ENCODE data around the gene ADCY1. TPM values are rescaled to one million over a fixed set of nuclear protein-coding genes. Genes with fewer than 3 reads are reported as not detected.

ADCY1 gene
- total RNA-seq, 1 donor from 2014 or later: 0.05 TPM

DNA sequence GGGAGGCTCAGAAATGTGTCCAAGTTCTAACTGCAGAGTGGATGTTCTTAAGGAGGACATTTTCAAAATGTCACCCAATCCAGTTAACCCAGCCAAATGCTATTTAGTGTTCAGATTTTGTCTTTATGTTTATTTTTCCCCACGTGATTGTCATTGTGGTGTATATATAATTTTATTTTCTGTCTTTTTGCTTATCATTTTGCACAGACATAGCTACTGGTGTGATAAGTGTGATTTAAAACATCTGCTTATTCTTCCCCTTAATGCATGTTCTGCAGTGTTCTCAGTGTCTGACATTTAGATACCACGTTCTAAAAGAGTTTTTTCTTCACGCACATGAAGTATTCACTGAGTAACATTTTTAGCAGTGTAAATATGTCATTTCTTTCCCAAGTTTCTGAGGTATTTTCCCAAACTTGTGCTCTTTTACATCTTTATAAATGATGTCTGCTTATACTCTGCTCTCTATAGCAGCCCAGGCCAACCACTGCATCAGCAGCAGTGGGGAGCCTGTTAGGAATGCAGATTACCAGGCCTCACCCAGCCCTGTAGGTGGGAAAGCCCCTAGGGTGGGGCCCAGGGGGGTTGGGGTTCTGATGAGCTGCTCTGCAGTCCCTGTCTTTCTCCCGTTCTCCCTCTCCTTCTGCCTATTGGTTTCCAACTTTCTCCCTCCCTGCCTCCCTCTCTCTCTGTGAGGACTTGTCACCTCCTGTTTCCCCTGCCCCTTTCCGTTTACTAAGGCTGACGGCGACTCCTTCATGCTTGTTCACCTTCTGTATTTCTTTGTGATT, 20.8 kb downstream of the ADCY1 start:
- Mint-ChIP-seq H3K36me3 (ENCODE audit: unreplicated experiment) (no peaks in the 10 kb centered on the region), H3K27me3 (ENCODE audit: unreplicated experiment) (peaks cover 12% of the 10 kb centered on the region), H3K4me1 (ENCODE audit: unreplicated experiment) (no peaks in the 10 kb centered on the region), H3K27ac (ENCODE audit: unreplicated experiment) (no peak overlapping the region), H3K4me3 (ENCODE audit: unreplicated experiment) (no peak overlapping the region), H3K9me3 (ENCODE audit: unreplicated experiment) (no peaks in the 10 kb centered on the region)
- TF ChIP-seq CTCF (IDR thresholded peaks at IDR 0.05): no peak
- DNase-seq (ENCODE audit: extremely low spot score, unreplicated experiment): peak; percentile 49

DNA sequence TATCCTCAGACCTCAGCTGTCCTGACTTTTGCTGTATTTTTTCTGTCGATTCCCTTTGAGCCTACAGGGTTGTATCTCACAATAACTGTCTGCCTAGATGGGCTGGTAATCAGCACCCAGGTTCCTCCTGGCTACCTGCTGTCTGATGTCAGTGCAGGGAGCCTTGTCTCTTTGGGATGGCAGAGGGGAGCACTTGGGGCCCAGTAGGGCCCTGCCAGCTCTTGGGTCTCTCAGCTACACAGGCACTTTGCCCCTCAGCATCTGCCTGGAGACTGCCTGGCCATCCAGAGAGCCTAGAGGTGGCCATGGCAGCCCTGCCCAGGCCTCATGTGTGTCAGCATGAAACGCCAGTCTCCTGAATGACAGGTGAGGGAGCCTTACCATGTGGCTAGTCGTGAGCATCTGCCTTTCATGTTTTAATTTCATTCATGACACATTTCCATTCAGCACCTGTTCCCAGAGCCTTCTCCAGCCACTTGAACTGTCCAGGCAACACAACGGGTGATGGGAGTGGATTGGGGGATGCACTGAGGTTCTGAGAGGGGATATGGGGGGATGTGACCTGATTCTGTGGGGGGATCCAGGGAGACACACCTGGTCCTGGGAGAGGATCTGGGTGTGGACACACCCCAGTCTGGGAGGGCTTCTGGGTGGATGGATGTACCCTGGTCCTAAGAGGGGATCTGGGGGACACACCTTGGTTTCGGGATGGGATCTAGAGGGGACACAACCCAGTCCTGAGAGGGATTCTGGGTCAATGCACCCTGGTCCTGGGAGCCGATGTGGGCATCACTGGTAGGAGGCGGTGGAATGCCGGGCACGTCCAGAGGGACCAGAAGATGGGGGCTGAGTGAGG, 21.9 kb downstream of the ADCY1 start:
- no peaks in the 10 kb centered on the region for H3K9me3 Mint-ChIP-seq (ENCODE audit: unreplicated experiment)
- no peak for TF ChIP-seq CTCF (IDR thresholded peaks at IDR 0.05)

GRCh38 chr7:45596665-45597095, 22.5 kb downstream of the ADCY1 start:
- peaks cover 12% of the 10 kb centered on the region for H3K27me3 Mint-ChIP-seq (ENCODE audit: unreplicated experiment)
- no peak overlapping the region for H3K27ac Mint-ChIP-seq (ENCODE audit: unreplicated experiment)
- H3K4me3 Mint-ChIP-seq (ENCODE audit: unreplicated experiment): no peak overlapping the region
- H3K9me3 Mint-ChIP-seq (ENCODE audit: unreplicated experiment): no peaks in the 10 kb centered on the region
- no peaks in the 10 kb centered on the region for H3K36me3 Mint-ChIP-seq (ENCODE audit: unreplicated experiment)
- no peaks in the 10 kb centered on the region for H3K4me1 Mint-ChIP-seq (ENCODE audit: unreplicated experiment)
- no peak for DNase-seq (ENCODE audit: extremely low spot score, unreplicated experiment)
- no peak for TF ChIP-seq CTCF (IDR thresholded peaks at IDR 0.05)

More for the DNA sequence above, 21.9 kb downstream of the ADCY1 start:
- Mint-ChIP-seq H3K27me3 (ENCODE audit: unreplicated experiment) (peaks cover 12% of the 10 kb centered on the region), H3K4me3 (ENCODE audit: unreplicated experiment) (no peak overlapping the region), H3K27ac (ENCODE audit: unreplicated experiment) (no peak overlapping the region), H3K36me3 (ENCODE audit: unreplicated experiment) (no peaks in the 10 kb centered on the region), H3K4me1 (ENCODE audit: unreplicated experiment) (no peaks in the 10 kb centered on the region)
- DNase-seq (ENCODE audit: extremely low spot score, unreplicated experiment): peak; percentile 82

GRCh38 chr7:45597286-45597984, 23.3 kb downstream of the ADCY1 start:
- no peak for TF ChIP-seq CTCF (IDR thresholded peaks at IDR 0.05)
- peaks cover 12% of the 10 kb centered on the region for H3K27me3 Mint-ChIP-seq (ENCODE audit: unreplicated experiment)
- H3K27ac Mint-ChIP-seq (ENCODE audit: unreplicated experiment): no peak overlapping the region
- no peaks in the 10 kb centered on the region for H3K9me3 Mint-ChIP-seq (ENCODE audit: unreplicated experiment)
- H3K4me1 Mint-ChIP-seq (ENCODE audit: unreplicated experiment): no peaks in the 10 kb centered on the region
- H3K4me3 Mint-ChIP-seq (ENCODE audit: unreplicated experiment): no peak overlapping the region
- peak; percentile 51 for DNase-seq (ENCODE audit: extremely low spot score, unreplicated experiment)
- no peaks in the 10 kb centered on the region for H3K36me3 Mint-ChIP-seq (ENCODE audit: unreplicated experiment)

Measured in osteocyte (in vitro differentiated cells).